IMR-90 (cell line): ENCODE measurements around the gene TMEM54. TPM values are rescaled to one million over a fixed set of nuclear protein-coding genes. Genes with fewer than 3 reads are reported as not detected.

Experiments used
- ATAC-seq: fragments of 200-7000 bp; cut with Tn5 transposase; 2 replicates; pipeline ENCODE4 v1.9.1; 2020; ENCODE audit warnings: low read depth, mild to moderate bottlenecking, moderate library complexity
- BruUV-seq: library from RNA; stranded (reverse); fragments of 400-500 nt; replicated peaks from 2 replicates; lab custom pipeline; 2021; lab: Mats Ljungman, UMichigan
- CTCF ChIA-PET: fragments of 300-600 bp; formaldehyde crosslinking; extraction: SDS; loops from one replicate; lab custom pipeline; 2021; ENCODE audit warnings: antibody characterized with exemption; lab: Yijun Ruan, JAX
- POLR2A ChIA-PET: fragments of 300-600 bp; sonication (Branson Sonifier 250); formaldehyde crosslinking; loops from one replicate; lab custom pipeline; 2022; ENCODE audit warnings: antibody characterized with exemption; ENCODE audit not compliant: unreplicated experiment; lab: Charles Lee
- DNase-seq: peaks from one replicate; pipeline ENCODE4 v3.0.0; 2013
- H2AFZ ChIP-seq: replicated peaks from 2 replicates; pipeline ENCODE3; 2013; ENCODE audit warnings: low read length, mild to moderate bottlenecking; ENCODE audit not compliant: poor library complexity
- H2AK5ac ChIP-seq: 2 replicates; pipeline ENCODE4 v1.6.1; 2013; ENCODE audit warnings: low read depth, low read length, inconsistent platforms
- H2AK9ac ChIP-seq: replicated peaks from 2 replicates; pipeline ENCODE3; 2013; ENCODE audit warnings: mild to moderate bottlenecking, low read depth, low read length, moderate library complexity; ENCODE audit not compliant: poor library complexity
- H2BK120ac ChIP-seq: 2 replicates; pipeline ENCODE4 v1.6.1; 2013; ENCODE audit warnings: low read depth, low read length, inconsistent platforms
- H2BK15ac ChIP-seq: 3 replicates; pipeline ENCODE4 v1.6.1; 2013; ENCODE audit warnings: low read depth, low read length, inconsistent platforms
- H2BK20ac ChIP-seq: 2 replicates; pipeline ENCODE4 v1.6.1; 2013; ENCODE audit warnings: low read depth, mild to moderate bottlenecking, inconsistent platforms, low read length, moderate library complexity
- H2BK5ac ChIP-seq: 2 replicates; pipeline ENCODE4 v1.6.1; 2013; ENCODE audit warnings: mild to moderate bottlenecking, low read depth, low read length, inconsistent platforms; ENCODE audit not compliant: poor library complexity, severe bottlenecking
- H3K14ac ChIP-seq: replicated peaks from 2 replicates; pipeline ENCODE4 v1.6.1; 2013; ENCODE audit warnings: low read depth, low read length, inconsistent platforms
- H3K18ac ChIP-seq: 2 replicates; pipeline ENCODE4 v1.6.1; 2013; ENCODE audit warnings: low read depth, low read length, control low read depth
- H3K23ac ChIP-seq: 2 replicates; pipeline ENCODE4 v1.6.1; 2013; ENCODE audit warnings: low read depth, low read length, inconsistent platforms
- H3K27ac ChIP-seq: 2 replicates; pipeline ENCODE4 v1.5.1; 2013; ENCODE audit warnings: mild to moderate bottlenecking, control low read depth, low read length; ENCODE audit not compliant: insufficient read depth
- H3K27me3 ChIP-seq: 2 replicates; pipeline ENCODE4 v1.6.1; 2013; ENCODE audit warnings: low read length; ENCODE audit not compliant: control insufficient read depth, insufficient read depth
- H3K36me3 ChIP-seq: 2 replicates; pipeline ENCODE4 v1.6.1; 2013; ENCODE audit warnings: low read length, mixed read lengths; ENCODE audit not compliant: control insufficient read depth, insufficient read depth
- H3K4ac ChIP-seq: 2 replicates; pipeline ENCODE4 v1.6.1; 2013; ENCODE audit warnings: low read depth, low read length, inconsistent platforms
- H3K4me1 ChIP-seq: 2 replicates; pipeline ENCODE4 v1.6.1; 2013; ENCODE audit warnings: low read length, mixed read lengths; ENCODE audit not compliant: control insufficient read depth, insufficient read depth
- H3K4me2 ChIP-seq: 2 replicates; pipeline ENCODE4 v1.6.1; 2013; ENCODE audit warnings: low read depth, mild to moderate bottlenecking, control low read depth, low read length, moderate library complexity
- H3K4me3 ChIP-seq: 2 replicates; pipeline ENCODE4 v1.5.1; 2013; ENCODE audit warnings: low read depth, mild to moderate bottlenecking, control low read depth, low read length, moderate library complexity; ENCODE audit not compliant: insufficient read depth
- H3K56ac ChIP-seq: 2 replicates; pipeline ENCODE4 v1.6.1; 2013; ENCODE audit warnings: low read length, inconsistent platforms; ENCODE audit not compliant: insufficient read depth; ENCODE audit errors: extremely low read depth
- H3K79me1 ChIP-seq, 2 experiments: 2 replicates each; pipeline ENCODE4 v1.6.1; 2013; ENCODE audit warnings: low read length in 2 of 2, inconsistent platforms in 1 of 2, low read depth in 1 of 2
- H3K9ac ChIP-seq: 2 replicates; pipeline ENCODE4 v1.6.1; 2013; ENCODE audit warnings: low read depth, low read length, control low read depth
- H3K9me1 ChIP-seq: 2 replicates; pipeline ENCODE4 v1.6.1; 2013; ENCODE audit warnings: low read length, inconsistent platforms; ENCODE audit not compliant: insufficient read depth
- H3K9me3 ChIP-seq: 2 replicates; pipeline ENCODE4 v1.6.1; 2013; ENCODE audit warnings: low read length; ENCODE audit not compliant: control insufficient read depth, insufficient read depth
- H4K20me1 ChIP-seq: 2 replicates; pipeline ENCODE4 v1.6.1; 2013; ENCODE audit warnings: low read length, inconsistent platforms; ENCODE audit not compliant: insufficient read depth
- H4K5ac ChIP-seq: 2 replicates; pipeline ENCODE4 v1.6.1; 2013; ENCODE audit warnings: mild to moderate bottlenecking, low read depth, low read length, control low read depth
- H4K8ac ChIP-seq, 2 experiments: 2 replicates each; pipeline ENCODE4 v1.6.1; 2013; ENCODE audit warnings: low read depth in 2 of 2, low read length in 2 of 2, control low read depth in 1 of 2, inconsistent platforms in 1 of 2
- H4K91ac ChIP-seq: 2 replicates; pipeline ENCODE4 v1.6.1; 2013; ENCODE audit warnings: low read depth, low read length, inconsistent platforms; ENCODE audit not compliant: insufficient read depth
- BHLHE40 ChIP-seq: fragments of 150-350 bp; IDR thresholded peaks from 2 replicates; pipeline ENCODE4 v1.6.1; 2016; ENCODE audit warnings: mild to moderate bottlenecking, low read depth, low read length
- CHD1 ChIP-seq: IDR thresholded peaks from 2 replicates; pipeline ENCODE4 v1.6.1; 2012; ENCODE audit warnings: low read depth, low read length, improper control_type of control experiment
- ELK1 ChIP-seq: fragments of 150-350 bp; IDR thresholded peaks from 2 replicates; pipeline ENCODE4 v1.6.1; 2016; ENCODE audit warnings: low read depth, mild to moderate bottlenecking, low read length, moderate library complexity, borderline replicate concordance
- FOS ChIP-seq: fragments of 150-350 bp; IDR thresholded peaks from 2 replicates; pipeline ENCODE4 v1.6.1; 2016; ENCODE audit warnings: low read depth, low read length
- MXI1 ChIP-seq: IDR thresholded peaks from 2 replicates; pipeline ENCODE4 v1.6.1; 2012; ENCODE audit warnings: low read depth, mild to moderate bottlenecking, low read length, moderate library complexity, borderline replicate concordance
- POLR2A ChIP-seq: IDR thresholded peaks from 2 replicates; pipeline ENCODE4 v1.6.1; 2012; ENCODE audit warnings: mild to moderate bottlenecking, low read depth, low read length
- RAD21 ChIP-seq: IDR thresholded peaks from 2 replicates; pipeline ENCODE4 v1.6.1; 2012; ENCODE audit warnings: low read length, improper control_type of control experiment
- RCOR1 ChIP-seq: IDR thresholded peaks from 2 replicates; pipeline ENCODE4 v1.6.1; 2012; ENCODE audit warnings: mild to moderate bottlenecking, low read length, improper control_type of control experiment; ENCODE audit not compliant: insufficient replicate concordance
- RFX5 ChIP-seq: IDR thresholded peaks from 2 replicates; pipeline ENCODE4 v1.8.0; 2012; ENCODE audit warnings: low read depth, mild to moderate bottlenecking, low read length, moderate library complexity
- WGBS, 2 experiments: methylation state at CpG; one replicate each; pipeline versions ENCODE4 v1.1.5 to v1.1.7; 2013; ENCODE audit warnings: missing lambda C conversion rate in 2 of 2; ENCODE audit not compliant: insufficient read length in 1 of 2; ENCODE audit errors: extremely low coverage in 2 of 2; 5-methylcytosine and 5-hydroxymethylcytosine counted together
- dilution Hi-C: fragments of 300-500 bp; cut with HindIII; formaldehyde crosslinking; loops from one replicate; pipeline ENCODE4 v1.14.3; 2018; ENCODE audit warnings: low sequenced_read_pairs; ENCODE audit not compliant: unreplicated experiment
- in situ Hi-C: fragments of 300-500 bp; cut with MboI; formaldehyde crosslinking; loops from 3 replicates; pipeline ENCODE4 v1.14.3; 2019; ENCODE audit warnings: low sequenced_read_pairs, inconsistent platforms, mixed read lengths
- intact Hi-C: fragments of 100-400 bp; cut with micrococcal nuclease; formaldehyde crosslinking; loops from 2 replicates; pipeline ENCODE4 v1.10.0; 2022
- polyA plus RNA-seq, 3 experiments: library from polyadenylated mRNA; depleted of rRNA; stranded (reverse); fragments of >200 nt; gene quantifications; 2 replicates each; pipeline ENCODE4 v1.2.3, GENCODE V29; 2012; ENCODE audit warnings: low replicate concordance in 1 of 3
- total RNA-seq: library from RNA; depleted of rRNA; stranded (reverse); fragments of >200 nt; gene quantifications from 2 replicates; pipeline ENCODE4 v1.2.3, GENCODE V29; 2012
- TF ChIP-seq, protein P1 (sequence below): conservative IDR thresholded peaks from 2 replicates; pipeline ENCODE4 v1.5.1; 2012; ENCODE audit warnings: mild to moderate bottlenecking, low read depth, low read length, improper control_type of control experiment
- TF ChIP-seq, protein P2 (sequence below): fragments of 150-350 bp; IDR thresholded peaks from 2 replicates; pipeline ENCODE4 v1.6.1; 2017; ENCODE audit warnings: mild to moderate bottlenecking, antibody characterized with exemption, low read length, low read depth

Gene TMEM54
- total and polyA plus RNA-seq, 2 of the 4 experiments (the other 2 are of a cell fraction): 25.5 to 75.2 TPM

- ATAC-seq: no peak
- no peak for DNase-seq
- no peak overlapping the region for H2AFZ ChIP-seq
- no peak overlapping the region for H2BK20ac ChIP-seq
- WGBS, 2 experiments: no CpG with 5 or more reads among the region's 1 CpG
- ChIA-PET POLR2A (no interaction called here), CTCF (no interaction called here)
- BruUV-seq: no TSS peak
- no peak overlapping the region for H2BK15ac ChIP-seq
- no peak overlapping the region for H3K56ac ChIP-seq
- no peak overlapping the region for H4K8ac ChIP-seq
- H4K20me1 ChIP-seq: peaks cover 12% of the 10 kb centered on the region; the same call in 1 of the 2 replicates
- no peak overlapping the region for H2BK5ac ChIP-seq
- H3K23ac ChIP-seq: no peak overlapping the region
- H3K4me3 ChIP-seq: no peak overlapping the region
- peaks cover 27 to 28% of the 10 kb centered on the region in 2 experiments for H3K79me1 ChIP-seq
- no peaks in the 10 kb centered on the region for H3K27me3 ChIP-seq
- no peaks in the 10 kb centered on the region for H3K9me3 ChIP-seq
- dilution Hi-C loops (no loop called here), intact Hi-C loops (no loop called here), in situ Hi-C loops (no loop called here)
- H3K4ac ChIP-seq: no peak overlapping the region
- H3K9me1 ChIP-seq: 0 out of 2 replicates have a peak, but pooled peaks cover 3% of the 10 kb centered on the region
- H3K18ac ChIP-seq: no peak overlapping the region
- H3K27ac ChIP-seq: no peak overlapping the region
- TF ChIP-seq RFX5 (no peak), BHLHE40 (no peak), RAD21 (no peak), ELK1 (no peak), MXI1 (no peak), POLR2A (no peak), RCOR1 (no peak), CHD1 (no peak), FOS (no peak)
- TF ChIP-seq, protein P1, sequence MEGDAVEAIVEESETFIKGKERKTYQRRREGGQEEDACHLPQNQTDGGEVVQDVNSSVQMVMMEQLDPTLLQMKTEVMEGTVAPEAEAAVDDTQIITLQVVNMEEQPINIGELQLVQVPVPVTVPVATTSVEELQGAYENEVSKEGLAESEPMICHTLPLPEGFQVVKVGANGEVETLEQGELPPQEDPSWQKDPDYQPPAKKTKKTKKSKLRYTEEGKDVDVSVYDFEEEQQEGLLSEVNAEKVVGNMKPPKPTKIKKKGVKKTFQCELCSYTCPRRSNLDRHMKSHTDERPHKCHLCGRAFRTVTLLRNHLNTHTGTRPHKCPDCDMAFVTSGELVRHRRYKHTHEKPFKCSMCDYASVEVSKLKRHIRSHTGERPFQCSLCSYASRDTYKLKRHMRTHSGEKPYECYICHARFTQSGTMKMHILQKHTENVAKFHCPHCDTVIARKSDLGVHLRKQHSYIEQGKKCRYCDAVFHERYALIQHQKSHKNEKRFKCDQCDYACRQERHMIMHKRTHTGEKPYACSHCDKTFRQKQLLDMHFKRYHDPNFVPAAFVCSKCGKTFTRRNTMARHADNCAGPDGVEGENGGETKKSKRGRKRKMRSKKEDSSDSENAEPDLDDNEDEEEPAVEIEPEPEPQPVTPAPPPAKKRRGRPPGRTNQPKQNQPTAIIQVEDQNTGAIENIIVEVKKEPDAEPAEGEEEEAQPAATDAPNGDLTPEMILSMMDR: no peak
- TF ChIP-seq, protein P2, sequence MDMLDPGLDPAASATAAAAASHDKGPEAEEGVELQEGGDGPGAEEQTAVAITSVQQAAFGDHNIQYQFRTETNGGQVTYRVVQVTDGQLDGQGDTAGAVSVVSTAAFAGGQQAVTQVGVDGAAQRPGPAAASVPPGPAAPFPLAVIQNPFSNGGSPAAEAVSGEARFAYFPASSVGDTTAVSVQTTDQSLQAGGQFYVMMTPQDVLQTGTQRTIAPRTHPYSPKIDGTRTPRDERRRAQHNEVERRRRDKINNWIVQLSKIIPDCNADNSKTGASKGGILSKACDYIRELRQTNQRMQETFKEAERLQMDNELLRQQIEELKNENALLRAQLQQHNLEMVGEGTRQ: no peak
- no peak overlapping the region for H4K5ac ChIP-seq
- peaks cover 5% of the 10 kb centered on the region for H3K4me1 ChIP-seq
- H2AK5ac ChIP-seq: no peak overlapping the region
- H3K4me2 ChIP-seq: no peak overlapping the region
- H2AK9ac ChIP-seq: no peak overlapping the region
- no peak overlapping the region for H3K9ac ChIP-seq
- H3K36me3 ChIP-seq: peaks cover 13% of the 10 kb centered on the region
- no peak overlapping the region for H4K91ac ChIP-seq
- no peak overlapping the region for H2BK120ac ChIP-seq
- H3K14ac ChIP-seq: no peak overlapping the region
Measured at GRCh38 chr1:32948905-32949304, 47.7 kb upstream of the TMEM54 start.
